H1 (cell line): ENCODE results near the gene TBCD. TPM values are rescaled to one million over a fixed set of nuclear protein-coding genes. Genes with fewer than 3 reads are reported as not detected.

Experiments
- CTCF ChIA-PET: fragments of 300-600 bp; sonication (Branson Sonifier 250); formaldehyde crosslinking; loops from one replicate; lab custom pipeline; 2021; ENCODE audit not compliant: partially characterized antibody; lab: Charles Lee
- POLR2A ChIA-PET: fragments of 300-600 bp; sonication (Branson Sonifier 250); formaldehyde crosslinking; loops from one replicate; lab custom pipeline; 2021; ENCODE audit warnings: inconsistent platforms; ENCODE audit not compliant: partially characterized antibody; lab: Charles Lee
- DNase-seq, 2 experiments: peaks; one replicate each; pipeline versions ENCODE4 v3.0.0 to v3.0.0-alpha.2; 2010 to 2022; ENCODE audit warnings: low spot score in 2 of 2, low read depth in 1 of 2, mixed read lengths in 1 of 2
- FAIRE-seq: peaks from 2 replicates; lab custom pipeline; 2011; peaks lifted over from hg19 to GRCh38; lab: Jason Lieb, UNC
- H2AFZ ChIP-seq: 2 replicates; pipeline ENCODE4 v1.8.1; 2012; ENCODE audit warnings: low read length, inconsistent platforms
- H2AK5ac ChIP-seq: 2 replicates; pipeline ENCODE4 v1.6.1; 2013; ENCODE audit warnings: low read depth, low read length
- H2BK120ac ChIP-seq: replicated peaks from 2 replicates; pipeline ENCODE3; 2013; ENCODE audit warnings: low read depth, low read length, inconsistent platforms
- H2BK12ac ChIP-seq: 2 replicates; pipeline ENCODE4 v1.6.1; 2013; ENCODE audit warnings: low read depth, low read length
- H2BK15ac ChIP-seq: 2 replicates; pipeline ENCODE4 v1.6.1; 2013; ENCODE audit warnings: low read length
- H2BK20ac ChIP-seq: 2 replicates; pipeline ENCODE4 v1.6.1; 2013; ENCODE audit warnings: low read length
- H2BK5ac ChIP-seq: 2 replicates; pipeline ENCODE4 v1.6.1; 2013; ENCODE audit warnings: low read depth, low read length
- H3K14ac ChIP-seq: 2 replicates; pipeline ENCODE4 v1.6.1; 2013; ENCODE audit warnings: inconsistent platforms; ENCODE audit not compliant: insufficient read length
- H3K18ac ChIP-seq: 2 replicates; pipeline ENCODE4 v1.6.1; 2013; ENCODE audit warnings: low read length; ENCODE audit errors: extremely low read depth
- H3K23ac ChIP-seq: 2 replicates; pipeline ENCODE4 v1.6.1; 2013; ENCODE audit warnings: inconsistent platforms; ENCODE audit not compliant: insufficient read length
- H3K23me2 ChIP-seq: 2 replicates; pipeline ENCODE4 v1.6.1; 2013; ENCODE audit warnings: low read depth, low read length
- H3K27ac ChIP-seq: 2 replicates; pipeline ENCODE4 v1.6.1; 2011; ENCODE audit warnings: low read depth, low read length, inconsistent platforms
- H3K27me3 ChIP-seq, 4 experiments: replicated peaks in 1 of 4; 1 replicate in 1 of 4; 2 replicates in 3 of 4; pipeline versions ENCODE4 v1.6.1 to v1.8.1; 2011 to 2013; ENCODE audit warnings: low read length in 3 of 4, mild to moderate bottlenecking in 3 of 4, inconsistent platforms in 2 of 4, mixed read lengths in 2 of 4, moderate library complexity in 1 of 4; ENCODE audit not compliant: control insufficient read depth in 3 of 4, insufficient read depth in 3 of 4; ENCODE audit errors: extremely low read depth in 1 of 4
- H3K36me3 ChIP-seq, 4 experiments: 2 replicates each; pipeline versions ENCODE4 v1.6.1 to v1.8.1; 2011 to 2013; ENCODE audit warnings: mild to moderate bottlenecking in 4 of 4, low read length in 3 of 4, moderate library complexity in 2 of 4, control low read depth in 1 of 4, inconsistent platforms in 1 of 4; ENCODE audit not compliant: insufficient read depth in 4 of 4, control insufficient read depth in 2 of 4
- H3K4ac ChIP-seq: replicated peaks from 2 replicates; pipeline ENCODE3; 2013; ENCODE audit warnings: low read length, low read depth, mixed read lengths, inconsistent platforms; ENCODE audit not compliant: insufficient read length
- H3K4me1 ChIP-seq, 4 experiments: replicated peaks in 1 of 4; 1 replicate in 1 of 4; 2 replicates in 3 of 4; pipeline versions ENCODE4 v1.6.1 to v1.8.1; 2011 to 2013; ENCODE audit warnings: low read length in 3 of 4, inconsistent platforms in 2 of 4, mixed read lengths in 1 of 4; ENCODE audit not compliant: insufficient read depth in 4 of 4, control insufficient read depth in 3 of 4
- H3K4me2 ChIP-seq, 2 experiments: 2 replicates each; pipeline versions ENCODE4 v1.6.1 to v1.8.1; 2011 to 2013; ENCODE audit warnings: low read depth in 2 of 2, low read length in 2 of 2, control low read depth in 1 of 2, inconsistent platforms in 1 of 2, mild to moderate bottlenecking in 1 of 2; ENCODE audit not compliant: insufficient read depth in 1 of 2
- H3K4me3 ChIP-seq, 4 experiments: fragments of 200-600, 300-600 bp in 1 of 4; sonication (generic), shearing (Covaris generic), sonication (Bioruptor Twin) in 1 of 4; 2 replicates each; pipeline versions ENCODE4 v1.5.1 to v1.8.1; 2011 to 2016; ENCODE audit warnings: low read length in 4 of 4, low read depth in 3 of 4, control low read depth in 2 of 4, inconsistent platforms in 2 of 4, mild to moderate bottlenecking in 2 of 4, mixed read lengths in 1 of 4, moderate library complexity in 1 of 4; ENCODE audit not compliant: insufficient read depth in 2 of 4; ENCODE audit errors: extremely low read depth in 1 of 4
- H3K56ac ChIP-seq: replicated peaks from 2 replicates; pipeline ENCODE3; 2013; ENCODE audit warnings: low read depth, mild to moderate bottlenecking, mixed read lengths, low read length, inconsistent platforms; ENCODE audit not compliant: insufficient read length
- H3K79me1 ChIP-seq: 2 replicates; pipeline ENCODE4 v1.6.1; 2013; ENCODE audit warnings: low read depth, low read length, control low read depth
- H3K79me2 ChIP-seq, 2 experiments: 2 replicates each; pipeline versions ENCODE4 v1.6.1 to v1.8.1; 2012 to 2013; ENCODE audit warnings: low read length in 2 of 2, mild to moderate bottlenecking in 2 of 2, inconsistent platforms in 1 of 2; ENCODE audit not compliant: insufficient read depth in 2 of 2, control insufficient read depth in 1 of 2
- H3K9ac ChIP-seq, 4 experiments: replicated peaks in 1 of 4; 1 replicate in 1 of 4; 2 replicates in 3 of 4; pipeline versions ENCODE4 v1.6.1 to v1.8.1; 2011 to 2013; ENCODE audit warnings: low read depth in 3 of 4, low read length in 3 of 4, control low read depth in 2 of 4, mild to moderate bottlenecking in 2 of 4, moderate library complexity in 2 of 4, inconsistent platforms in 1 of 4; ENCODE audit errors: extremely low read depth in 1 of 4
- H3K9me3 ChIP-seq, 2 experiments: 2 replicates each; pipeline versions ENCODE4 v1.6.1 to v1.8.1; 2012 to 2013; ENCODE audit warnings: mild to moderate bottlenecking in 2 of 2, moderate library complexity in 2 of 2, control low read depth in 1 of 2, inconsistent platforms in 1 of 2, low read depth in 1 of 2, low read length in 1 of 2, mixed read lengths in 1 of 2; ENCODE audit not compliant: insufficient read depth in 2 of 2
- H4K20me1 ChIP-seq, 2 experiments: replicated peaks in 1 of 2; 2 replicates each; pipeline versions ENCODE3 to v1.8.1; 2011 to 2013; ENCODE audit warnings: inconsistent platforms in 2 of 2, low read length in 2 of 2, mild to moderate bottlenecking in 1 of 2; ENCODE audit not compliant: insufficient read depth in 2 of 2, control insufficient read depth in 1 of 2
- H4K5ac ChIP-seq: 2 replicates; pipeline ENCODE4 v1.6.1; 2013; ENCODE audit warnings: low read length, low read depth, mixed read lengths, inconsistent platforms; ENCODE audit not compliant: insufficient read length
- H4K8ac ChIP-seq: 2 replicates; pipeline ENCODE4 v1.8.0; 2013; ENCODE audit warnings: mild to moderate bottlenecking, moderate library complexity, low read length, inconsistent platforms; ENCODE audit not compliant: insufficient read depth; ENCODE audit errors: extremely low read depth
- H4K91ac ChIP-seq: replicated peaks from 2 replicates; pipeline ENCODE3; 2013; ENCODE audit warnings: low read length, mixed read lengths, inconsistent platforms; ENCODE audit not compliant: insufficient read length
- ATF3 ChIP-seq: IDR thresholded peaks from 2 replicates; pipeline ENCODE4 v1.6.1; 2011; ENCODE audit warnings: low read depth, mild to moderate bottlenecking, low read length; ENCODE audit not compliant: insufficient read depth
- EGR1 ChIP-seq: IDR thresholded peaks from 2 replicates; pipeline ENCODE4 v1.6.1; 2011; ENCODE audit warnings: low read depth, low read length, borderline replicate concordance
- JUN ChIP-seq: IDR thresholded peaks from 2 replicates; pipeline ENCODE4 v1.6.1; 2011; ENCODE audit warnings: low read depth, mild to moderate bottlenecking, improper control_type of control experiment, low read length
- NRF1 ChIP-seq: IDR thresholded peaks from 2 replicates; pipeline ENCODE4 v1.6.1; 2011; ENCODE audit warnings: mild to moderate bottlenecking, low read depth, low read length, improper control_type of control experiment
- POLR2A ChIP-seq, 2 experiments: IDR thresholded peaks; 1 replicate in 1 of 2; 2 replicates in 1 of 2; pipeline ENCODE4 v1.6.1; 2011; ENCODE audit warnings: low read depth in 2 of 2, low read length in 2 of 2, mild to moderate bottlenecking in 2 of 2; ENCODE audit errors: control extremely low read depth in 1 of 2
- SUZ12 ChIP-seq: fragments of 200-600 bp; sonication (generic); IDR thresholded peaks from 2 replicates; pipeline ENCODE4 v1.6.1; 2012; ENCODE audit warnings: mild to moderate bottlenecking, inconsistent platforms, low read length, moderate library complexity, mixed read lengths
- WGBS, 2 experiments: shearing (Covaris generic) in 1 of 2; methylation state at CpG; one replicate each; pipeline versions ENCODE4 v1.1.6 to v1.1.7; 2013 to 2015; ENCODE audit warnings: low lambda C conversion rate in 2 of 2, mixed read lengths in 2 of 2, inconsistent platforms in 1 of 2, low coverage in 1 of 2, missing lambda C conversion rate in 1 of 2; ENCODE audit not compliant: insufficient replicate concordance in 2 of 2, insufficient coverage in 1 of 2, insufficient read length in 1 of 2; ENCODE audit errors: extremely low coverage in 1 of 2, missing lambda C conversion rate in 1 of 2; 5-methylcytosine and 5-hydroxymethylcytosine counted together
- polyA plus RNA-seq, 7 experiments: library from polyadenylated mRNA; depleted of rRNA in 3 of 7; stranded (reverse) in 5 of 7; unstranded in 2 of 7; fragments of >200 nt in 5 of 7; fragments of 200-250 nt in 2 of 7; gene quantifications; 1 replicate in 5 of 7; 2 replicates in 1 of 7; 4 replicates in 1 of 7; pipeline versions ENCODE4 v1.2.1 to v1.2.3, GENCODE V29; 2011 to 2013; ENCODE audit warnings: missing spikeins in 2 of 7, mixed read lengths in 2 of 7
- total RNA-seq: library from RNA; stranded (reverse); fragmentation: NEBNext Ultra II Directional; extraction: Animal tissue kit (Norgen Biotek cat#: 25700); gene quantifications from 2 replicates; pipeline ENCODE4 v1.2.1, GENCODE V29; 2021

TBCD gene
- total and polyA plus RNA-seq, 2 of the 8 experiments (the other 6 are each of a cell fraction or from before 2014, with no cell fraction given): 118 to 162 TPM

GRCh38 chr17:82898976-82899514 is 147.2 kb downstream of the TBCD start:
- Histone ChIP-seq H4K20me1 (peaks cover 0 to 11% of the 10 kb centered on the region in 2 experiments), H3K23me2 (no peaks in the 10 kb centered on the region), H3K27ac (no peak overlapping the region), H3K4me3 (no peak overlapping the region), H2BK120ac (peak overlapping the region; percentile 33), H4K5ac (no peak overlapping the region), H2BK5ac (peak overlapping the region; percentile 78; the same call in 1 of the 2 replicates), H4K8ac (peak overlapping the region; percentile 14; the same call in 1 of the 2 replicates), H3K56ac (no peak overlapping the region), H3K9ac (no peak overlapping the region), H3K9me3 (no peaks in the 10 kb centered on the region; a peak in 1 of 4 replicates), H3K36me3 (peaks cover 0 to 10% (median 5%) of the 10 kb centered on the region in 4 experiments; a peak in 5 of 8 replicates), H2AFZ (no peak overlapping the region), H2AK5ac (peak overlapping the region; percentile 91; the same call in 1 of the 2 replicates), H3K79me2 (peaks cover 0 to 11% of the 10 kb centered on the region in 2 experiments; a peak in 1 of 4 replicates), H3K27me3 (no peaks in the 10 kb centered on the region), H4K91ac (peak overlapping the region; percentile 85), H2BK12ac (peak overlapping the region; percentile 65; the same call in 1 of the 2 replicates), H3K14ac (no peak overlapping the region), H3K23ac (no peak overlapping the region), H2BK20ac (no peak overlapping the region), H3K4ac (peak overlapping the region; percentile 98), H3K18ac (no peak overlapping the region), H3K4me1 (no peaks in the 10 kb centered on the region; a peak in 1 of 7 replicates), H2BK15ac (no peak overlapping the region), H3K4me2 (no peak overlapping the region), H3K79me1 (peaks cover 8% of the 10 kb centered on the region; the same call in 1 of the 2 replicates)
- WGBS, 2 experiments: 91% methylated on average over 51 of the region's 53 CpGs; no CpG with 5 or more reads in 1 of the 2 experiments
- ChIA-PET POLR2A (no interaction called here), CTCF (interaction anchor here (0.7 to 2.9 kb wide), 5 partner anchors 9 to 126 kb away, joined by 3 to 13 read pairs (median 3); no protein-coding TSS in a partner anchor)
- DNase-seq: no peak
- TF ChIP-seq NRF1 (no peak), JUN (no peak), SUZ12 (no peak), EGR1 (peak; percentile 64; the same call in 1 of the 2 replicates), ATF3 (no peak), POLR2A (IDR thresholded peaks at IDR 0.05; ENCODE audit: control extremely low read depth in 1 of 2, low read depth in 2 of 2, low read length in 2 of 2) (no peak)
- FAIRE-seq: no peak
